Central memory CD8-positive, alpha-beta T cell (primary cell): Measurements from ENCODE around the gene NISCH.

Experiments
- ATAC-seq: fragments of 150-1000 bp; cut with Tn5 transposase; replicated peaks from 2 replicates; pipeline ENCODE4 v1.10.0; 2022; ENCODE audit warnings: mild to moderate bottlenecking, moderate FRiP score, moderate number of reproducible peaks; ENCODE audit not compliant: poor library complexity, severe bottlenecking; ENCODE audit errors: extremely low read depth
- DNase-seq, 2 donors: peaks; one replicate each; pipeline ENCODE4 v3.0.0; 2021; ENCODE audit warnings: low spot score in 2 of 2
- H3K27ac Mint-ChIP-seq: one replicate; pipeline ENCODE4 v1.8.0; 2022; ENCODE audit warnings: low read depth, mild to moderate bottlenecking, moderate library complexity, mixed read lengths
- H3K27me3 Mint-ChIP-seq: one replicate; pipeline ENCODE4 v1.8.0; 2022; ENCODE audit warnings: mixed read lengths
- H3K36me3 Mint-ChIP-seq: one replicate; pipeline ENCODE4 v1.8.0; 2022; ENCODE audit warnings: mild to moderate bottlenecking, moderate library complexity, mixed read lengths; ENCODE audit not compliant: insufficient read depth
- H3K4me1 Mint-ChIP-seq: one replicate; pipeline ENCODE4 v1.8.0; 2022; ENCODE audit warnings: mixed read lengths
- H3K4me3 Mint-ChIP-seq: one replicate; pipeline ENCODE4 v1.8.0; 2022; ENCODE audit warnings: mild to moderate bottlenecking, moderate library complexity, mixed read lengths
- H3K9me3 Mint-ChIP-seq: one replicate; pipeline ENCODE4 v1.8.0; 2022; ENCODE audit warnings: mixed read lengths

NISCH gene

DNA sequence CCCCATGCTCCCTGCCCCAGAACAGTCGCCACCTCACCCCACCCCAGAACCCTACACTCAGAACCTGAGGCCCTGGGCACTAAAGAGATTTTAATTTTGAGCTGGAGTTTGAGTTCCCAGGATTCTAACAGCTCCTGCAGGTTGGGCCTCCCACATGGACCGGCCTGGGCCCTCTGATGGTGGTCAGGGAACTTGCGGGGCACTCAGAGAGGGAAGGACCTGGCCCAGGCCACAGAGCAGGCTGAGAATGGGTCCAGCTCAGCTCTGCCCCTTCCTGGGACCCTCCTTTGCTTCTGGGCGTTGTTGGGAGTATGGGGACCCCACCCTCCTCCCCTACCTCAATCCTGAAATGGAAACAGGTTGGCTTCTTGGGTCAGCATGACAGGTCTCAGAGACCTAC, 9.4 kb upstream of the NISCH start:
- H3K4me1 Mint-ChIP-seq: peaks cover 6% of the 10 kb centered on the region
- H3K36me3 Mint-ChIP-seq: peaks cover 3% of the 10 kb centered on the region
- no peaks in the 10 kb centered on the region for H3K27me3 Mint-ChIP-seq
- H3K4me3 Mint-ChIP-seq: no peak overlapping the region
- no peaks in the 10 kb centered on the region for H3K9me3 Mint-ChIP-seq
- DNase-seq (no peak), ATAC-seq (no peak)
- H3K27ac Mint-ChIP-seq: peak overlapping the region; percentile 59

DNA sequence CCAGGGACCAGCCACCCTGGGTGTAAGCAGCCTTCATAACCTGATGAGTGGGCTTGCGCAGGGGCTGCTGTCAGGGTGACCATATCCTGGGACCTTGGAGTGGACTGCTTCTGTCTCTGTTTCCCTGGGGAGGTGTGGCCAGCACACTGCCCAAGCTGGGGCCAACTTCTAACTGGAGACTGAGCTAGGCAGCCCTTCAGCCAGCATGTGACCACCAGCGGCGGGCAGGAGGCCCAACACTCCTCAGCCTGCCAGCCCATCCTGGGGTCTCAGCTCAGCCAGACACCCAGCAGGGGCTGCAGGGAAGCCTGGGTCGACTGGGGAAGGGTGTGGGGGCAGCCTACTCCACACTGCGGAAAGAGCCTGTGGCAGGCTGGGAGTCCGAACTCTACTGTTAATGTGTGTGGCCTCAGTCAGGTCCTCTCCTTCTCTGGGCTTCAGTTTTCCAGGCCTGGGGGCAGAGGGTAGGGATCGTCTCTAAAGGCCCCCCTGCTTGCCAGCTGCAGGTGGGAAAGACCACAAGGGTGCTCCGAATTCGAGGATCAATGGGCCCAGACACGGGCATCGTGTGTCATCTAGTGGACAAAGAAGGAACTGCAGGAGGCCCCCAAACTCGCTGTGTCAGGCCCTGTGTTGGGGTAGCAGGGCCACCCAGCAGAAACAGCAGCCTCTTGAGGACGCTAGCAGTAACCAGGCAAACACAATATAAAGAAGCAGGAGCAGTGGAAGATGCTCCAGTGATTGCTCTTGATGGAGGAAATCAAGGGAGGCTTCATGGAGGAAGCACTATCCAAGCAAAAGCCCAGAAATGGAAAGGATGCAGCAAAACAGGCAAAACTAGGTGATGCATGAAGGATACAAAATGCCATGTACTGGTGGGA, 8.5 kb upstream of the NISCH start:
- H3K27ac Mint-ChIP-seq: peak overlapping the region; percentile 65
- H3K36me3 Mint-ChIP-seq: peaks cover 3% of the 10 kb centered on the region
- H3K4me1 Mint-ChIP-seq: peaks cover 6% of the 10 kb centered on the region
- peak; percentile 63 for ATAC-seq
- H3K4me3 Mint-ChIP-seq: no peak overlapping the region
- H3K9me3 Mint-ChIP-seq: no peaks in the 10 kb centered on the region
- no peaks in the 10 kb centered on the region for H3K27me3 Mint-ChIP-seq
- DNase-seq: peak; percentile 58 to 69

- no peak for ATAC-seq
- no peak for DNase-seq
- peak overlapping the region; percentile 65 for H3K27ac Mint-ChIP-seq
- peaks cover 6% of the 10 kb centered on the region for H3K4me1 Mint-ChIP-seq
- H3K27me3 Mint-ChIP-seq: no peaks in the 10 kb centered on the region
- peaks cover 3% of the 10 kb centered on the region for H3K36me3 Mint-ChIP-seq
- H3K9me3 Mint-ChIP-seq: no peaks in the 10 kb centered on the region
- H3K4me3 Mint-ChIP-seq: no peak overlapping the region
Measured at GRCh38 chr3:52447512-52448355, 7.7 kb upstream of the NISCH start.

GRCh38 chr3:52450489-52451236, 4.7 kb upstream of the NISCH start:
- no peak for DNase-seq
- H3K27ac Mint-ChIP-seq: no peak overlapping the region
- no peak for ATAC-seq
- H3K4me3 Mint-ChIP-seq: no peak overlapping the region
- peaks cover 18% of the 10 kb centered on the region for H3K4me1 Mint-ChIP-seq
- peaks cover 10% of the 10 kb centered on the region for H3K36me3 Mint-ChIP-seq
- no peaks in the 10 kb centered on the region for H3K27me3 Mint-ChIP-seq
- H3K9me3 Mint-ChIP-seq: no peaks in the 10 kb centered on the region

GRCh38 chr3:52451237-52452083, 3.9 kb upstream of the NISCH start:
- Mint-ChIP-seq H3K36me3 (peaks cover 15% of the 10 kb centered on the region), H3K27me3 (no peaks in the 10 kb centered on the region), H3K9me3 (no peaks in the 10 kb centered on the region), H3K4me1 (peaks cover 26% of the 10 kb centered on the region), H3K27ac (no peak overlapping the region), H3K4me3 (no peak overlapping the region)
- DNase-seq: no peak
- ATAC-seq: no peak

DNA sequence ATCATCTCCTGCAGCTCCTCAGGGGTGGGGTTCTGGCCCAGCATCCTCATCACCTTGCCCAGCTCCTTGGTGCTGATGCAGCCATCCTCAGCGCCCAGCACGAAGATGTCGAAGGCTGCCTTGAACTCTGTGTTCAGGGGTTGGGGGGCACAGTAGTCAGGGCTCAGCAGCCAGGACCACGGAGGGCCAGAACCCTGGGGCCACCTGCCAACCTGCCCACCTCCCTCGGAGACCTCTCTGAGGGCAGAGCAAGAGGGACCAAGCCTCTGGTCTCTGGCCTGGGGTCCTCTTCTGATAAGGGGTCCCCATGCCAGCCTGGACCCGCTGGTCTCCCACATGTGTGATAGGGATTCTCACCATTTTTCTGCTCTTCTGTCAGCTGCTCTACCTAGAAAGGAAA, 3.3 kb upstream of the NISCH start:
- peaks cover 15% of the 10 kb centered on the region for H3K36me3 Mint-ChIP-seq
- H3K4me3 Mint-ChIP-seq: no peak overlapping the region
- no peaks in the 10 kb centered on the region for H3K27me3 Mint-ChIP-seq
- DNase-seq: no peak
- peaks cover 29% of the 10 kb centered on the region for H3K4me1 Mint-ChIP-seq
- H3K9me3 Mint-ChIP-seq: no peaks in the 10 kb centered on the region
- H3K27ac Mint-ChIP-seq: no peak overlapping the region
- ATAC-seq: no peak

- H3K4me3 Mint-ChIP-seq: no peak overlapping the region
- DNase-seq (no peak), ATAC-seq (no peak)
- no peak overlapping the region for H3K27ac Mint-ChIP-seq
- H3K4me1 Mint-ChIP-seq: peaks cover 33% of the 10 kb centered on the region
- H3K36me3 Mint-ChIP-seq: peaks cover 18% of the 10 kb centered on the region
- no peaks in the 10 kb centered on the region for H3K9me3 Mint-ChIP-seq
- no peaks in the 10 kb centered on the region for H3K27me3 Mint-ChIP-seq
Measured at GRCh38 chr3:52452570-52453221, 2.7 kb upstream of the NISCH start.

- no peak for ATAC-seq
Measured at GRCh38 chr3:52453496-52454249, 1.7 kb upstream of the NISCH start, which contains the start of gene TNNC1. Gene TNNC1 (minus strand): TSS chr3:52454041. CDS start chr3:52454015, 26 bp downstream.

DNA sequence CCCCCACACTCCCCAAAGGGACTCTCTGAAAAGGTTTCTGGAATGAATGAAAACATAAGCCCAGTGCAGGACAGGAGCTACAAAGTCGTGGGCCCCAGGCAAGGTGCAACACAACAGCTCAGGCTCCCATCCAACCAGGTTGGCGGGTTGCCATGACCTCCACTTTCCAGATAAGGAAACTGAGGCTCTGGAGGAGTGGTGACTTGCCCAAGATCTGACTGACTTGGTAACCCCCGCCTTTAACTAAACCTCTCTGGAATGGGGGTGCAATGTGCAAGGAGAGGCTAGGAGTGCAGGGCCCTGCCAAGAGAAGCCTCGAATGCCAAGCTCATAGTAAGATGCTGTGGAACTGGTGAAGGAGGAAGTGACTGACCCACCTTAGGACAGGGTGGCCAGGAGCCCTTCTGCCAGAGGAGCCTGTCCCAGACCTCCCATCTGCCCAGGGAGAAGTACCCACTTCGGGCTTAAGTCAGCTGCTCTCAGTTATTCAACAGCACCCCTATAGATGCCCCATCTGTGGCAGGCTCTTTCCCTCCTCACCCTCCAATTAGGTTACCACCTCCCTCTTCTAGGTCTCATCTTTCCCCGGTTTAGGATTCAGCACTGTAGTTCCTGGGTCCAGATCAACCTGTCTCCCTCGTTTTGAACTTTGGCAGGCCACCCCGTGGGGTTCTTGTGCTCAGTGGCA, 1.0 kb upstream of the NISCH start:
- no peak for DNase-seq
- Mint-ChIP-seq H3K9me3 (no peaks in the 10 kb centered on the region), H3K27me3 (no peaks in the 10 kb centered on the region), H3K36me3 (peaks cover 23% of the 10 kb centered on the region), H3K4me1 (peaks cover 39% of the 10 kb centered on the region), H3K4me3 (peak overlapping the region; percentile 90), H3K27ac (peak overlapping the region; percentile 96)
- ATAC-seq: no peak

More at GRCh38 chr3:52453496-52454249, 1.7 kb upstream of the NISCH start, which contains the start of gene TNNC1:
- no peak for DNase-seq
- Mint-ChIP-seq H3K36me3 (peaks cover 18% of the 10 kb centered on the region), H3K27me3 (no peaks in the 10 kb centered on the region), H3K9me3 (no peaks in the 10 kb centered on the region), H3K4me1 (peaks cover 39% of the 10 kb centered on the region), H3K27ac (peak within 1 kb of the TSS; percentile 96), H3K4me3 (peak within 1 kb of the TSS; percentile 90)

- peak; percentile 1 for ATAC-seq
- DNase-seq: no peak
- Mint-ChIP-seq H3K9me3 (no peaks in the 10 kb centered on the region), H3K27me3 (no peaks in the 10 kb centered on the region), H3K4me3 (peak overlapping the region; percentile 90), H3K36me3 (peaks cover 27% of the 10 kb centered on the region), H3K4me1 (peaks cover 39% of the 10 kb centered on the region), H3K27ac (peak overlapping the region; percentile 96)
Measured at GRCh38 chr3:52454938-52455282, 494 bp upstream of the NISCH start.
